SH-SY5Y (cell line): ENCODE measurements around the gene CCM2L.

ENCODE experiments used
- GATA2 ChIP-seq: IDR thresholded peaks from 2 replicates; pipeline ENCODE4 v1.6.1; 2011; ENCODE audit warnings: mild to moderate bottlenecking, low read depth, low read length
- GATA3 ChIP-seq: IDR thresholded peaks from 2 replicates; pipeline ENCODE4 v1.6.1; 2011; ENCODE audit warnings: low read depth, mild to moderate bottlenecking, low read length, moderate library complexity

GRCh38 chr20:31968291-31969126, 41.7 kb upstream of the CCM2L start:
- TF ChIP-seq GATA3 (no peak), GATA2 (no peak)
